A673 (cell line): Measurements from ENCODE around the gene NFKBIA. TPM values are rescaled to one million over a fixed set of nuclear protein-coding genes. Genes with fewer than 3 reads are reported as not detected.
"Not testable (repeated sequence)": the region's sequence is repeated elsewhere in the genome, so short reads cannot be mapped to it uniquely, and the experiment has no call there.

Experiments used
- BruUV-seq: library from RNA; stranded (reverse); fragments of 400-500 nt; replicated peaks from 2 replicates; lab custom pipeline; 2021; lab: Mats Ljungman, UMichigan
- CTCF ChIA-PET: fragments of 300-600 bp; sonication (Branson Sonifier 250); formaldehyde crosslinking; loops from one replicate; lab custom pipeline; 2022; ENCODE audit warnings: antibody characterized with exemption; lab: Charles Lee
- POLR2A ChIA-PET: fragments of 300-600 bp; sonication (Branson Sonifier 250); formaldehyde crosslinking; loops from one replicate; lab custom pipeline; 2022; ENCODE audit warnings: antibody characterized with exemption; ENCODE audit not compliant: low non-redundant PET; lab: Charles Lee
- DNase-seq: peaks from one replicate; pipeline ENCODE4 v3.0.0-alpha.2; 2015; ENCODE audit warnings: low spot score
- H3K27ac ChIP-seq: fragments of 200-600 bp; sonication (generic); 2 replicates; pipeline ENCODE4 v1.5.1; 2016; ENCODE audit warnings: mixed run types, low read depth, mild to moderate bottlenecking, mixed read lengths, antibody characterized with exemption, low read length; ENCODE audit not compliant: poor library complexity, severe bottlenecking
- H3K27me3 ChIP-seq: fragments of 200-600 bp; sonication (generic); replicated peaks from 2 replicates; pipeline ENCODE4 v1.6.1; 2017; ENCODE audit warnings: mixed run types, low read depth, mild to moderate bottlenecking, mixed read lengths, antibody characterized with exemption, low read length; ENCODE audit not compliant: insufficient read depth, poor library complexity
- H3K36me3 ChIP-seq: fragments of 200-600 bp; sonication (generic); 2 replicates; pipeline ENCODE4 v1.6.1; 2016; ENCODE audit warnings: mixed run types, mild to moderate bottlenecking, mixed read lengths, antibody characterized with exemption, low read length; ENCODE audit not compliant: insufficient read depth, poor library complexity, severe bottlenecking
- H3K4me1 ChIP-seq: fragments of 200-600 bp; sonication (generic); 2 replicates; pipeline ENCODE4 v1.6.1; 2017; ENCODE audit warnings: mixed run types, mild to moderate bottlenecking, mixed read lengths, antibody characterized with exemption, low read length; ENCODE audit not compliant: insufficient read depth, poor library complexity, severe bottlenecking
- H3K4me3 ChIP-seq: fragments of 200-600 bp; sonication (generic); 2 replicates; pipeline ENCODE4 v1.5.1; 2016; ENCODE audit warnings: low read depth, mixed run types, mild to moderate bottlenecking, mixed read lengths, low read length; ENCODE audit not compliant: poor library complexity, severe bottlenecking
- H3K9me3 ChIP-seq: fragments of 200-600 bp; sonication (generic); 2 replicates; pipeline ENCODE4 v1.6.1; 2016; ENCODE audit warnings: mixed run types, low read depth, mild to moderate bottlenecking, mixed read lengths, antibody characterized with exemption, low read length; ENCODE audit not compliant: poor library complexity, severe bottlenecking
- CTCF ChIP-seq: fragments of 300-800, 200-600 bp; sonication (generic); conservative IDR thresholded peaks from 2 replicates; pipeline ENCODE4 v1.5.1; 2017; ENCODE audit warnings: low read depth, mild to moderate bottlenecking, antibody characterized with exemption, low read length, moderate library complexity, mixed read lengths
- EZH2 ChIP-seq: fragments of 200-600 bp; sonication (generic); IDR thresholded peaks from 2 replicates; pipeline ENCODE4 v1.6.1; 2017; ENCODE audit warnings: borderline replicate concordance, low read depth, mild to moderate bottlenecking, mixed read lengths, antibody characterized with exemption, low read length; ENCODE audit not compliant: poor library complexity, severe bottlenecking
- intact Hi-C: fragments of 100-400 bp; cut with micrococcal nuclease; formaldehyde crosslinking; loops from one replicate; pipeline ENCODE4 v1.10.0; 2022; ENCODE audit not compliant: unreplicated experiment
- total RNA-seq: library from RNA; stranded (reverse); gene quantifications from 2 replicates; pipeline ENCODE4 v1.2.3, GENCODE V29; 2021

Gene NFKBIA
- total RNA-seq, 1 experiment from 2014 or later, result 73.9 TPM

- intact Hi-C loops, result no loop called here
- H3K27me3 ChIP-seq, result no peaks in the 10 kb centered on the region
- H3K4me1 ChIP-seq, result peaks cover 29% of the 10 kb centered on the region
- H3K9me3 ChIP-seq, result no peaks in the 10 kb centered on the region
- no peak for DNase-seq
- TF ChIP-seq EZH2, result no peak
- TF ChIP-seq CTCF, result no peak
- H3K27ac ChIP-seq, result no peak overlapping the region
- H3K4me3 ChIP-seq, result no peak overlapping the region
- peaks cover 35% of the 10 kb centered on the region for H3K36me3 ChIP-seq
- ChIA-PET POLR2A (interaction anchor here (0.6 kb wide), 1 partner anchor 243 kb away, joined by 10 read pairs; no protein-coding TSS in a partner anchor), CTCF (no interaction called here)
- BruUV-seq, result no TSS peak
Observed at GRCh38 chr14:35399083-35399937, 5.2 kb downstream of the NFKBIA start.

- H3K4me1 ChIP-seq, result peaks cover 27% of the 10 kb centered on the region
- H3K36me3 ChIP-seq, result peaks cover 30% of the 10 kb centered on the region
- POLR2A ChIA-PET, result no interaction called here
- intact Hi-C loops, result no loop called here
- TF ChIP-seq EZH2, result no peak
- no peak for TF ChIP-seq CTCF
- CTCF ChIA-PET, result no interaction called here
- H3K9me3 ChIP-seq, result no peaks in the 10 kb centered on the region
- BruUV-seq, result no TSS peak
- DNase-seq, result no peak
- no peak overlapping the region for H3K4me3 ChIP-seq
- no peak overlapping the region for H3K27ac ChIP-seq
- H3K27me3 ChIP-seq, result no peaks in the 10 kb centered on the region
Observed at GRCh38 chr14:35398071-35398584, 6.4 kb downstream of the NFKBIA start.

- DNase-seq, intact Hi-C loops, POLR2A ChIA-PET, BruUV-seq, H3K27me3 ChIP-seq, H3K27ac ChIP-seq, H3K9me3 ChIP-seq, H3K4me3 ChIP-seq: not testable (repeated sequence)
- Histone ChIP-seq H3K36me3 (peaks cover 15% of the 10 kb centered on the region), H3K4me1 (peaks cover 12% of the 10 kb centered on the region)
- CTCF ChIA-PET, result interaction anchor here (0.7 kb wide), 1 partner anchor 426 kb away, joined by 5 read pairs; no protein-coding TSS in a partner anchor
Observed at GRCh38 chr14:35396610-35397009, 7.9 kb downstream of the NFKBIA start.
